Left lobe of liver (tissue), 2 donors: ENCODE data around the gene PZP. TPM values are rescaled to one million over a fixed set of nuclear protein-coding genes. Genes with fewer than 3 reads are reported as not detected.
"Not testable (repeated sequence)": the region's sequence is repeated elsewhere in the genome, so short reads cannot be mapped to it uniquely, and the experiment has no call there.

Experiments
- ATAC-seq: fragments of 200-7000 bp; cut with Tn5 transposase; one replicate; pipeline ENCODE4 v1.9.1; 2020; ENCODE audit warnings: mild to moderate bottlenecking, moderate library complexity
- DNase-seq: peaks from one replicate; pipeline ENCODE4 v3.0.0-alpha.2; 2020; ENCODE audit warnings: low spot score
- total RNA-seq: library from RNA; stranded (reverse); gene quantifications from one replicate; pipeline ENCODE4 v1.2.1, GENCODE V29; 2021
- donor health status: DM: no; HTN: no; CAD: no; lungs with moderate emphysema.
- donor health status: DM: no; HTN: yes; CAD: no.

The PZP gene
- total RNA-seq, 1 donor from 2014 or later: 0.70 TPM

DNA sequence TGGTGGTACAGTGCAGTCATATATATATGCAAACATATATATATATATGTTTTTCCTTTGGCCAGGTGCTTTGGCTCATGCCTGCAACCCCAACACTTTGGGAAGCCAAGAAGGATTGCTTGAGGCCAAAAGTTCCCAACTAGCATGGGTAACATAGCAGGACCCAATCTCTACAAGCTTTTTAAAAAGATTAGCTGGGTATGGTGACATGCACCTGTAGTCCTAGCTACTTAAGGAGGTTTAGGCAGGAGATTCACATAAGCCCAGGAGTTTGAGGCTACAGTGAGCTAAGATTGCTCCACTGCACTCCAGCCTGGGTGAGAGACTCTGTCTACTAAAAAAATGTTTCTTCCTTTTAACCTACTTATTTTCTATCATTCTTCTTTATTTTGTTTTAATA lies 10.2 kb downstream of the PZP start:
- no peak for ATAC-seq

DNA sequence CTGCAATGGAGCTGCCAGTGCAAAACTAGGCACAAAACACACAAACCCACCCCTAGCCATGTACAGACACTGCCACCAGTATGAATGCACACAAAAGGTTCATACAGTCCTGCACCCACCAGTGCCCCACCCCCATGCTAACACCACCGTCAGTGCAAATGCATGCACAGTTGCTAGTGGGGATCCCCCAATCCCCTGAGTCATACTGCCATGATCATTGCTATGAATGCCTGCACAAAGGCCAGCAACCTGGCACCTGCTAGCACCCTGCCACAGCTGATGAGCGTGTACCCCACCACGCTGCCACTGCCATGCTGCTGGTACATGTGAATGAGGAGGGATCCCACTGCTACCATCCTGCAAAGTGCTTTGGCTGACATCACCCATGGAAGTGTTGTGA lies 23.9 kb downstream of the PZP start:
- no peak for ATAC-seq

More for the DNA sequence above, 10.2 kb downstream of the PZP start:
- DNase-seq: no peak

DNA sequence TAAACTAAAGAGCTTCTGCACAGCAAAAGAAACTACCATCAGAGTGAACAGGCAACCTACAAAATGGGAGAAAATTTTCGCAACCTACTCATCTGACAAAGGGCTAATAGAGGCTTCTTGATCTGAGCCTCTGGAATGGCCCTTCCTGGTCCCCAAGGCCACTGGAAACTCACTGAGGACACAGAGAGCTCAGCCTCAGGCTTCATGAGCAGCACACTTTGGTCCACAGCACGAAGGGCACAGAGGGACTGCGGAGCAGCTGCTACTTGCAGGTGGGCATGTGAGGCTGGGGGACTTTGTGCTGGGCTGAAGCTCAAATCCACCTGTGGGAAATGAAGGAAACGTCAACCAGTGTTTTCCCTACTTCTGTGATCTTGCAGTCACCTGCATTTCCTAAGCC lies 27.4 kb downstream of the PZP start:
- ATAC-seq: no peak

More for the DNA sequence above, 23.9 kb downstream of the PZP start:
- DNase-seq: no peak

DNA sequence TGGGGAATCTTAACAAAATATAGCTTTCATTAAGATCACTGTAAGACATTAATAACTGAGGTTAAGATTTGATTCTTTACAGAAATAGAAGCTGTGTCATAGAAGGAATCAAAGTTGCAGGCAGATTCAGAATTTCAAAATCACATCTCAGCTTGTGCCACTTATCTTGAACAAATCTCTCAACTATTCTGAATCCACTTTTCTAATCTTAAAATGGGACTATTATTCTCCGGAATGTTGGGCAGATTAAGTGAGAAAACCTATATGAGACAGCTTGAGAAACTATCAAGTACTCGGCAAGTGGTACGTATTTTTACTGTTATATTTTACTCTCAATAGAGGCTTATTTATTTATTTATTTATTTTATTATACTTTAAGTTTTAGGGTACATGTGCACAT lies 28.4 kb downstream of the PZP start:
- ATAC-seq (no peak), DNase-seq (no peak)

More for the DNA sequence above, 27.4 kb downstream of the PZP start:
- DNase-seq: no peak

DNA sequence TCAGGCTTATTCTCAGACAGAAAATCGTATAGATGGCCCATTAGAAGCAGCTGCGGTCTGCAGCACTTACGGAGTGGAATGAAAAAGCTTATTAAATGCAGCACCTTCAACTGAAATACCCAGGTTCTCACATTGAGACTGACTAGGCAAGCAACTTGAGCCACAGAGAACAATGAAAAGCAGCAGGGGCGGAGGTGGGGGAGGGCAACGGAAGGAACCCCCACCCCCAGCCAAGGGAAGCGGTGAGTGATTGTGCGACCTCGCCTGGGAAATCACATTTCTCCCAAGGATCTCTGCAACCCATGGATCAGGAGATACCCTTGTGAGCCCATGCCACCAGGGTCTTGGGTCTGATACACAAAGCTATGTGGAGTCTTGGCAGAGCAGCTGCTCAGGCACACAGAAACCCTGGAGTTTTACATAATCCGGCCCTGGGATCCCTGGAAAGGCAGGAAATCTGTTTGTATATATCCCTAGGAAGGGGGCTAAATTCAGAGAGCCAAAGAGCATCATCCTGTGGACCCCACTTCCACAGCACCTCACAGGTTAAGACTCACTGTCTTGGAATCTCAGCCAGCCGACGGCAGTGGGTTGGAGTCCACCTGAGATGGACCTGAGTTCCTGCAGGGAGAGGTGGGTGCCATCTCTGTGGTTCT lies 38.1 kb downstream of the PZP start:
- peak; percentile 53 for ATAC-seq
- no peak for DNase-seq

DNA sequence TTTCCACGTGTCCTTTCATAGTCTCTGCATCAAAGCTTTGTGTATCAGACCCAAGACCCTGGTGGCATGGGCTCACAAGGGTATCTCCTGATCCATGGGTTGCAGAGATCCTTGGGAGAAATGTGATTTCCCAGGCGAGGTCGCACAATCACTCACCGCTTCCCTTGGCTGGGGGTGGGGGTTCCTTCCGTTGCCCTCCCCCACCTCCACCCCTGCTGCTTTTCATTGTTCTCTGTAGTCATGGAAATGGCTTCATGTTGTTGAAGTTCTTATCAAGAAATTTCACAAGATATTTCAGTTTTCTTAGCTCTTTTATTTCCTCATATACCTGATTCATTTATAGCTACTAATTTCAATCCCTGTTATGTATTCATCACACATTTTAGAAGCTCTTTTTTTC lies 40.9 kb downstream of the PZP start:
- DNase-seq: not testable (repeated sequence)
- ATAC-seq: peak; percentile 40

DNA sequence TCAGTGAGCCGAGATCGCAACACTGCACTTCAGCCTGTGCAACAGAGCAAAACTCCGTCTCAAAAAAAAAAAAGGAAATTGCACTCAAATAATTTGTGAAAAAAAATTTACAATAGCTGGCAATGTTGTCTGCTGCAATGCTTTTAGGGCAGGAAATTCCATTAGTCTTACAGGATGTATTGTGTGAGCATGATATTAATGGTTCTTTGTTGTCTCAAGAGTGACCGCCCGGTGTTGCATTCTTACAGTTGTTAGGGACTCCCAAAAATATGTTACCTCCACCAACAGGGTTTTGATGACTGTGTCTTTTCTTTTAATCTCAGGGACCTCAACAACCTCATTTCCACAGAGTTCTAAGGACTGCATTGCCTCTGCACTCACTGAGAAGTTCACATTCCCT lies 44.8 kb downstream of the PZP start:
- DNase-seq (no peak), ATAC-seq (peak; percentile 46)

DNA sequence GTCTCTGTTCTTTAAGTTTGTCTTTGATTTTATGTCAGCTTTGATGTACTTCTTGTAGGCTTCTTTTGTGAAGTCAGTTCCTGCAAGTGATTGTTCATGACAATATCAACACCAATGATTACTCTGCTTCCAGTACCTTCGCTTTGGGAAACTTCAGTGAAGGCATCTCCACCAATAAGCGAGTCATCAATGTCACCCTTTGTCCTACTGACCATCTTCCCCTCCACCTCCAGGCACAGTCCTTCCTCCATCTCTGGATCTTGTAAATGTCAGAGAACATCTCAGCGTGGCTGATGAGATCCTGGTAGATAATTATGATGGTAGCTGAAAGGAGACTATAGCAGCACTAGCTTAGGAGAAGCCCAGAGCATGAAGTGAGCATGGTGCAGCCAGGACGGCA lies 52.1 kb downstream of the PZP start:
- ATAC-seq: no peak

DNA sequence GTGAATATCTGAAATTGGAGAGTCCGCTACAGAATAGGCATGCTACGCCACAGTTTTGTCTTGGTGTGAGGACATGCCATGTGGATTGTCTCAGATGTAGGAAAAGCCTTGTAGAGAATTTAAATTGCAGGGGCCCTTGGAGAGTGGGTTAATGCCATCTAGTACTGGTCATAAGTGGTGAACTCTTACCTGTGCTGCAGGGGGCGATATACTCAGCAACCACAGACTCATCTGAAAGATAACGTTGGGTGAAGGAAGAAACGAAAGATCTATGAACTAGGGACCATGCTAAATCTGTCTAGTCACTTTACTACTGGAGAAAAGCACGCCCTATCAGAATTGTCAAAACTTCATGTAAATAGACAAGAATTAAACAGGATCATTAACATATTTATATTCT lies 58.8 kb downstream of the PZP start:
- ATAC-seq (peak; percentile 14), DNase-seq (no peak)

More for the DNA sequence above, 52.1 kb downstream of the PZP start:
- DNase-seq: no peak

DNA sequence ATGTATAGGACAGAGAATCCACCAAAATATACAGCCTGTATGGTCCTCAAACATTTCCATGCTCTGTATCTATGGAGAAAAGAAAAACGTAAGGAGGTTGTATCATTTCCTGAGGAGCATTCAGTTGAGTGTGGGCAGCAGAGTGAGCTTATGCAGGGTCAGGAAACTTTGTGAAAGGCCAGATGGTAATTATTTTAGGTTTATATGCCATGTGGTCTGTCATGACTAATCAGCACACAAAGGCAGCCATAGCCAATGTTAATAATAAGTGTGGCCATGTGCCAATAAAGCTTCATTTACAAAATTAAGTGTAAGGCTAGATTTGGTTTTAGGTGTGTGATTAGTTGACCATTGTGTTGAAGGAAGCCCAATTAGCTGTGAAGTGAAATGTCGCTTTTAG lies 59.3 kb downstream of the PZP start:
- no peak for ATAC-seq
- no peak for DNase-seq

DNA sequence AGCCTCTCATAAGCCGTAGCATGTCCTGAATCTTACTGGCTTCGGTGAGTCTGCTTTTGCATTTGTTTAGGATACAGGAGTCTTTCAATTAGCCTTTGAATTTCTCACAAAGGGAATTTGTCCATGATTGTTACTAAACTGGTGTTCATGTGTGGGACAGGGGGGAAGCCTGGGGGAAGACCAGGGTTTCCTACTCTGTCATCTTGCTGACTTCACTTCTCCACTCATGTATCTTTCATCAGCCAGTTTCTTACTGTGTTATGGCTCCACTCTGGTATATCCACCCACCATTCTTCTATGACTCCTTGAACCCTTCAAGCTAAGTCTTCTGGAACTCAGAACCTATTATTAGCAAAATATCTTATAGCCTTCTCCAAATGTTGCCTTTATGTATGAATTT lies 60.7 kb downstream of the PZP start:
- DNase-seq: no peak
- ATAC-seq: no peak

DNA sequence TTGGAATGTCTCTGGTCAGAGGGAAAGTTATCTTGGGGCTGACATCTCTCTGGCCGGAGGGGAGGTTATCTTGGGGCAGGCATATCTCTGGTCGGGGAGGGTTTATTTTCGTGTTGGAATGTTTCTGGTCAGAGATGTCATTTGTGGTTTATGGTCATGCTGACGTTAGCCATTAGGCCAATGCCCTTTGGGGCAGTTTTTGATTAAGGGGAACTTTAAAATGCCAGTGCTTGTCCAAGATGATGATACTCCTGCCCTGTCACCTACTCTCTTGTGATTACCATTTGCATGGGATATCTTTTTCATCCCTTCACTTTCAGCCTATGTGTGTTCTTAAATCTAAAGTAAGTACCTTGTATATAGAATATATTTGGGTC lies 63.5 kb downstream of the PZP start:
- peak; percentile 23 for ATAC-seq
- no peak for DNase-seq

DNA sequence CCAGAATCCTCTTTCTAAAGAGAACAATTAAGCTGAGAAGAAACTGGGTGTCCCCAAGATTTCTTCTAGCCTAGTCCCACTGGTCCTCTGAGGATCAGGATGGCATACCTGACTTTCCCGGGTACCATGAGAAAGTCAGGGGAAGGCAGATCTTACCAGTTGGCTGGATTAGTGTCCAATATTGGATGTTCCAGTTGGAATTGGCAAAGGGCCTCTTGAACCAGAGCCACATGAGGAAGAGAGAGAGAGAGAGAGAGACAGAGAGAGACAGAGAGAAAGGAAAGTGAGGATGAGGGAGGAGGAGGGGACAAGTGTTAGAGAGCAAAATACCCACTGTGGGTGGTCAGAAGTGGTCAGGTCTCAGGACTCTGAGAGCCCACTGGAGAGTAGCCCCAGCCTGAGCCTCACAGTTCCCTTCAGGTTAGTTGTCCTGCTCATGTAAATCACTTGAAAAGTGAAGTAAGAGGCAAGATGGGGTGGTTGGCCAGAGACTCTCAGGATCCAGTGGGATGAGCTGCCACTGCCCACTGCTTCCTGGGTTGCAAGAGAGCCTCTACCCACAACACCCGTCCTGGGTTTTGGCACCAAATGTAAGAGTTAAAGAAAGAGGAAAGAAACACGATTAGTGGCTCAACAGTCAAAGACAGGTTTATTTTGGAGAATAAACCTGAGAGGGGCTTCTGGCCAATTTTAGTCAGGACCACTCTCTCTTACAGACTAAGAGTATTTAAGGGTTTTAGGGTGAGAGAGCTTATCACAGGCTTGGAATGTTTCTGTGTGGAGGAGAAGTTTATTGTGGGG lies 64.1 kb downstream of the PZP start:
- peak; percentile 59 for DNase-seq
- ATAC-seq: peak; percentile 88

DNA sequence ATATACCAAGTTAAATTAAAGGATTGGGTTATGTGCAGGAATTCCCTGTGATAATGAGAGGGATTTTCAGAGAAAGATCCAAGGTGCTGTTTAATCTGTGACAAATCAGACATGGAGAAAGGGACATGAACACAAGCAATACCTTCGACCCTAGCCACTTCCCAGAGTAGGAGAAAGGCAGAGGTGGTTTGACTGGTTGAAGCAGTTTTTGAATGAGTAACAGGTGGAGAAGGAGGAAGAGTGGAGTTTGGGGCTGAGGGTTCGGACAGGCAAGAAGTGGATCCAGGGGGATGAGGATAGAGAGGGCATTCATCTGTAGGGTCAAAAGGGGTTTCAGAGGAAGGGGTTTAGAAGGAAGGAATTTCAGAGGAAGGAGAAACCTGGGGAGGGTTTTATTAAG lies 65.1 kb downstream of the PZP start:
- no peak for DNase-seq
- no peak for ATAC-seq

DNA sequence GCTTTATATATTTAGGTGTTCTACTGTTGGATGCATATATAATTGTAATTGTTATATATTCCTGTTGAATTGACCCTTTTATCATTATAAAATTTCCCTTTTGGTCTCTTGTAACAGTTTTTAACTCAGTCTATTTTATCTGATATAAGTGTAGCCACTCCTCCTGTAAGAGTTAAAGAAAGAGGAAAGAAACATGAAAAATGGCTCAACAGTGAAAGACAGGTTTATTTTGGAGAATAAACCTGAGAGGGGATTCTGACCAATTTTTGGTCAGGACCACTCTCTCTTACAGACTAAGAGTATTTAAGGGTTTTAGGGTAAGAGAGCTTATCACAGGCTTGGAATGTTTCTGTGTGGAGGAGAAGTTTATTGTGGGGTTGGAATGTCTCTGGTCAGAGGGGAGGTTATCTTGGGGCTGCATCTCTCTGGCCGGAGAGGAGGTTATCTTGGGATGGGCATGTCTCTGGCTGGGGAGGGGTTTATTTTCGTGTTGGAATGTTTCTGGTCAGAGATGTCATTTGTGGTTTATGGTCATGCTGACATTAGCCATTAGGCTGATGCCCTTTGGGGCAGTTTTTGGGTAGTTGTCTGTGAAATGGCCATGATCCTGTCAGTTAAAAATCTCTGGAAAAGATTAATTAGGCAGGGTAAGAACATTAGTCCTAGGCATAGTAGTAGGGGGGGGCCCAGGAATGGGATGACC lies 68.5 kb downstream of the PZP start:
- ATAC-seq, DNase-seq: not testable (repeated sequence)

DNA sequence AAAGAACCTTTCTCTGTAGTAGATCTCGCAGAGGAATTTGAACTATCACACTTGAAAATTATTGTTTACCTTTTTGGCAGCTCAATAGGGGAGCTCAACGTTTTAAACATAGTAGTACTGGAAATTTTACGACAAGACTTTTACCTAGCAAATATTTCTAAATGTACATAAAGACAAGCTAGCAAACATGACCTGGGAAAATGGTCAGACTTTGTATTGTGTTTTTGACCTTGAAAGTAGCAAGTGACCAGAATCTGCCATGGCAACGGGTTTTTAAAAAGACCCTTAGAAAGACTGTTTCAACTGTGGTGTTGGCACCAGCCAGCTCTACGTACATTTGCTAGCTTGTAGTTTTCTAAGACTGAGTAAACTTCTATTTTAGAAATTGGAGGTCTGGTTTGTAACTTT lies 72.3 kb downstream of the PZP start:
- DNase-seq (no peak), ATAC-seq (peak; percentile 4)

DNA sequence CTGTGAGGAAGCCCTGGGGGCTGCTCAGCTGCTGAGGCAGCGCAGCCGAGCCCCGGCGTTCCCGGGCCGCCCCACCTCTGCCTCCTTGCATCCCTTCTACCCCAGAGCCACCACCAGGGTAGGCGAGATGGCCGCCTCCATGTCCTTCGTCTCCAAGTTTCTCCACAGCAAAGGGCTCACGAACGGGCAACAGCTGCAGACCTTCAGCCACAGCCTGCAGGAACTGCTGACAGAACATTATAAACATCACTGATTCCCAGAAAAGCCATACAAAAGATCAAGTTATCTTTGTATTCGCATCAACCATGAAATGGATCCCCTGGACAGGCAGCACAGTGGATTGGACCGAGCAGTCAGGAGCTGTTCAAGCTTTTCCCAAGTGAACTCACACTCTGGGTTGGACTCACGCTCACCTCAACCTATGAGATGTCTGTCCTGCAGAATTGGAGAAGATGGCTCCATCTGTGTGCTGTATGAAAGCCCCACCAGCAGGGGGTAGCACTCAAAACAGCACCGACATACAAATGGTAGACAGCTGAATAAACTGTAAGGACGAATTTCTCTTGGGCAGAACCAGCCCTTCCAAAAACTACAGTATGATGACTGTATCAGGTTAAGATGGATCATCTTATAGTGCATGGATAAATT lies 73.1 kb downstream of the PZP start:
- ATAC-seq: peak; percentile 81
- DNase-seq: peak; percentile 63

DNA sequence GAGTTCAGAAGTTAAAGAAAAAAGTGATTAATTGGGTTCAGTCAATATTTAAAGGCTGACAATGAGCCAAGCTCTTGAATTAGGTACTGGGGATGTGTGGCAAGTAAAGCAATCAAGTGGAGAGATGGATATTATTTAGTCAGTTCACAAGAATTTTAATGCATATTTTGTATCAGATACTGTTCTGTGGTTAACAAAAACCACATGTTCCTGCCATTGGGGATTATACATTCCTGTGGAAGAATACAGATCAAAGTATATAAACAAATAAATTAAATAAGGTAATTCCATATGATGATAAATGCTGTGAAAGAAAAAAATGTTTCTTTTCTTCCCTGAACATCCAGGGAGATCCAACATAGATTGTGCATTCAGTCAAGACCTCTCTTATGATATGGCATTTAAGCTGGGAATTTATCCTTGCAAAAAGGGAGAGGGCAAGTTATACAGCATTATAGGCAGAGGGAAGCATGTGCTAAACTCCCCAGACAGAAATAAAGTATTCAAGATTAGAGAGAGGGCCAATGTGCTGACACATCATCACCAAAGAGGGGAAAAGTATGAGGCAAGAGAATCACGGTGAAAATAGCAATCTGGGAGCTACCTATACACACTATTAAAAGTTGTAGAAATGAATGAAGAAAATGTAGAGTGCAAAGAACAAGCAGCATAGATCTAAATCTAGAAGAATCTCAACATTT lies 74.8 kb downstream of the PZP start:
- ATAC-seq (no peak), DNase-seq (no peak)

DNA sequence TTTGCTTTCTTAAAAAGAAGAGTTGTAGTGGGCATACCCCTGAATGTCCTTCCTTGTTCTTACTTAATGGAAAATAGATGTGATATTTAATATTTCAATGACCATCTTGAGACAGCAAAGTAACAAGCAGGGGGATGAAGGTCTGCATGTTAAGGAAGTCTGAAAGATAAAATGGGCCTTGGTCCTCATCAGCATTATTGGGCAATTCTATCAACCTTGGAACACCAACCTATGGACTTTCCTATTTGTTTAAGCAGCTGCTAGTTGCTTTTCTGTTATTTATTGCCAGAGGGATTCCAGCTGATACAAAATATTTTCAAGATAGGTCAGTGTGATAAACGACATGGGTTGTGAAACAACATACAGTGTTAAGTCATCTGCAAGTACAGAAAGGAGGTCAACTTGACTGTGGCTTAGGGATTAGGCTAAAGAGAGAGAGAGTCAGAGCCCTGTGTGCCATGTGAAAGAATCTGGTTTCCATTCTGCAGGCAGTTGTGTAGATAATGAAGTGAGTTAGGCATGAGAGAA lies 76.1 kb downstream of the PZP start:
- peak; percentile 48 for ATAC-seq
- no peak for DNase-seq

DNA sequence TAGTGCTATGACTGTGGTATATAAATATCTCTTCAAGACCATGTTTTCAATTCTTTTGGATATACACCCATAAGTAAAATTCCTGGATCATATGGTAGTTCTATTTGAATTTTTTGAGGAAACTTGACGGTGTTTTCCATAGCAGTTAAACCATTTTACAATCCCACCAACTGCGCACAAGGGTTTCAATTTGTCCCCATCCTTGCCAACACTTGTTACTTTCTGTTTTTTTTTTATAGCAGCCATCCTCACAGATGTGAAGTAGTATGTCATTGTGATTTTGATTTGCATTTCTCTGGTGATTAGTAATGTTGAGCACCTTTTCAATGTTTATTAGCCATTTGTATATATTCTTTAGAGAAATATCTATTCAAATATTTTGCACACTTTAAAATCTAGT lies 78.0 kb downstream of the PZP start:
- DNase-seq: no peak
- no peak for ATAC-seq
